Esophagus mucosa (tissue), 1 donor: ENCODE results near the gene TALDO1. TPM values are rescaled to one million over a fixed set of nuclear protein-coding genes. Genes with fewer than 3 reads are reported as not detected.
A peak's percentile ranks its signal among the peaks of the same experiment; 100 is the strongest.

ENCODE experiments used
- ATAC-seq: fragments of 200-7000 bp; cut with Tn5 transposase; one replicate; pipeline ENCODE4 v1.9.1; 2020
- total RNA-seq: library from RNA; stranded (reverse); gene quantifications from one replicate; pipeline ENCODE4 v1.2.4, GENCODE V29; 2023
- donor health status: DM: yes; HTN: yes; CAD: no.

TALDO1 gene
- total RNA-seq: 263 TPM

DNA sequence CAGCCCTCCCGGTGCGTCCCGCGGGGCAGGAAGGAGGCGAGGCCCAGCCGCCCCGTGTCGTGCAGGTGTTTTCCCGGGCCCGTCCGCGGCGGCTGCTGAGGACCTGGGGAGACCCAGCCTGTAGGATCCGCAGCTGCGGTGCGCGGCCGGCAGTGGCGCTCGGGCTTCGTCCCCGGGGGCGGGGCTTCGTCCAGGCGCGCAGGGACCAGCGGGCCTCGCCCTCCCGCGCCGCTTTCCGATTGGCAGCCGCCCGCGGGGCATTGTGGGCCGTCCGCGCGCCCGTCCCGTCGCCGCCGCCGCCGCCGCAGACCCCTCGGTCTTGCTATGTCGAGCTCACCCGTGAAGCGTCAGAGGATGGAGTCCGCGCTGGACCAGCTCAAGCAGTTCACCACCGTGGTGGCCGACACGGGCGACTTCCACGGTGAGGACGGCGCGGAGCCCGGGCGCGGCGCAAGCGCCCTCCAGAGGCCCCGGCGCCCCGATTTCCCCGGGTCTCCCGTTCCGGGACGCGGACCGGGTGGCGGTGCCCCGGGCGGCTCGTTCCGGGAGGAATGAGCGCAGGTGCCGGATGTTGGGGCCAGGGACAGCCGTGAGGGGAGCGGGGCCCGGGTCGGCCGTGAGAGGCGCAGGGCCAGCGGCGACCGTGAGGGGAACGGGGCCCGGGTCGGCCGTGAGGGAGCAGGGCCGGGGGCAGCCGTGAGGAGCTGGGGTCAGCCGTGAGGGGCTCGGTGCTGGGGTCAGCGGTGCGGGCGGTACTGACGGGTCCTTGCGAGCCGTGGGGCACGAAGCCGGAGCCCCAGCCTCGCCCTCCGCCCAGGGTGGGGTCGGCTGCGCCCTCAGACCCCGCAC is at the start of gene TALDO1:
TALDO1 (plus strand) TSS at position 307 of the 849 bp plus-strand sequence; CDS start at position 325, 18 bp downstream.
- ATAC-seq: peak; percentile 90

DNA sequence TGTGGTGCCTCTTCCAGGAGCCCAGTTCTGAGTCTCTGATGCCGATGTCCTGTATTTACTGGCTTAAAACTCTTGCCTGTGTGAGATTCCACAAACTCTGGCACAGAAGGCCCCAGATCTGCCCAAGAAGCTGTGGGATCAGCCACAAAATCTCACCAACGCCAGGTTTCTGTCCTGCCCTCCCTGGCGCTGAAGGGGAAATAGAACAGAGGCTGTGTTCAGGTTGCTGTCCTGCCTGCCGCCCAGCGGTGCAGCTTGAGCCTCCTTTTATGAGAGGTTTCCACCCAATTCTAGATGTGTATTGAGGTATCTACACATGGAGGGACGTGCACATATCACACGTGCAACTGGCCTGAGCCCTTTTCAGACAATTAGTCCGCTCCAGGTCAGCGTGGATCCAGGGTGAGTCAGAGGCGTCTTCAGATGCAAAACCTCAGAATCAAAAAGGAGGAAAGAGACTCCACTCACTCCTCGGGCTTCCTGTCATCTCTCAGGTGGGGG is 49.4 kb upstream of the TALDO1 start:
- ATAC-seq: no peak

DNA sequence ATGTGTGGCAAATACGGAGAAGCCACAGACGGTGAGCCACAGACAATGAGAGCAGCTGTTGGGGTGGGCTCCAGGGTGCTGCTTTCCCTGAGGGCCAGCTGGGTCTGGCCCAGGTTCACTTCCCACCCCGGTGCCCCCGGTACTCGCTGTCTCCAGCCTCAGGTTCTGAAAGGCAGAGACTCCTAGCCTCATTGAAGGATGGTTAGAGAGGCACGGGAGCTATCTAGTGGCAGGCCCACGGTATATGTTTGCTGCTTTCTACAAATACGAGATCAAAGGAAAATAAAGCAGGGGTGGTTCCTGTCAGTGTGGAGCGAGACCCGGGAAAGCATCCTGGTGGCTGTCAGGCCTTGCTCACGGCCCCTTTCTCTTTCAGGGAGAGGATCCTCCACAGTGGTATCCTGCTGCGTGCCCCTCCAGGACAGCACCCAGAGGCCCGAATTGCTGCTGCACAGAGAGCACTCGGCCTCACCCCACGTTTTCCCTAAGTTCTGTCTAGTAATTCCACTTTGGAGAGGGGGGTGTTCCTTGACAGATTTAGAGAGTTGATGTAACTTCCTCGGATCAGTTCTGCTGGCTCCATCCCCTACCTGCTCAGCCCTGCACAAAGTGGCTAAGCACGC is 48.7 kb upstream of the TALDO1 start:
- no peak for ATAC-seq

DNA sequence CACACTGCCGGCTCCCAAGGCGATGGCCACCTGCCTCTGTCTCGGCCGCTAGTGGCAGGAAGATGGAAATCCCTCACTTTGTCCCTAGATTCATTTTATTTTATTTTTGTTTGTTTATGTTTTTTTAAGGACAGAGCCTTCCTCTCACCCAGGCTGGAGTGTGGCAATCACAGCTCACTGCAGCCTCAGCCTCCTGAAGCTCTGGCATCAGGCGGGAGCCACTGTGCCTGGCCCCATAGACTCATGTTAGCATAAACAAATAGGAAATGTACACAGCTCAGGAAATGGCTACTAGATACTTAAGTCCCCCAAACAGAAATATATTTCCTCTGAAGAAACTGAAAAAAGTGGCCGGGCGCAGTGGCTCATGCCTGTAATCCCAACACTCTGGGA is 48.2 kb upstream of the TALDO1 start:
- no peak for ATAC-seq

DNA sequence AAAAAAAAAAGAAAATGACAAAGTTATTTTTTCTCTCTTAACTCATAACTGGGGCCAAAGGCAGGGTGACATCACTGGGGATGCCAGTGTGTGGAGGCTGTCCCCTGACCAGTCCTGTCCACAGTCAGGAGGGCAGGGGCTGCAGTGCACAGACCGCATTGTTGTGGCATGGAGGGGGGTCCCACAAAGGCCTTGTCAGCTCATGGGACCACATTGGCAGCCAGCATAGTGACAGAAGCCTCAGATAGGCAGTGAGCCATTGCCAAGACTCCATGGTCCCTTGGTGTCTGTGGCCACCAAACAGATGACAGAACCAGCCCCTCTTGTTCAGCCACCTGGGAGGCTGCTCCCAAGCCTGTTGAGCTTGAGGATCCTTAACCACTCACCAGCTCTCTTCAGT is 47.5 kb upstream of the TALDO1 start:
- ATAC-seq: no peak

DNA sequence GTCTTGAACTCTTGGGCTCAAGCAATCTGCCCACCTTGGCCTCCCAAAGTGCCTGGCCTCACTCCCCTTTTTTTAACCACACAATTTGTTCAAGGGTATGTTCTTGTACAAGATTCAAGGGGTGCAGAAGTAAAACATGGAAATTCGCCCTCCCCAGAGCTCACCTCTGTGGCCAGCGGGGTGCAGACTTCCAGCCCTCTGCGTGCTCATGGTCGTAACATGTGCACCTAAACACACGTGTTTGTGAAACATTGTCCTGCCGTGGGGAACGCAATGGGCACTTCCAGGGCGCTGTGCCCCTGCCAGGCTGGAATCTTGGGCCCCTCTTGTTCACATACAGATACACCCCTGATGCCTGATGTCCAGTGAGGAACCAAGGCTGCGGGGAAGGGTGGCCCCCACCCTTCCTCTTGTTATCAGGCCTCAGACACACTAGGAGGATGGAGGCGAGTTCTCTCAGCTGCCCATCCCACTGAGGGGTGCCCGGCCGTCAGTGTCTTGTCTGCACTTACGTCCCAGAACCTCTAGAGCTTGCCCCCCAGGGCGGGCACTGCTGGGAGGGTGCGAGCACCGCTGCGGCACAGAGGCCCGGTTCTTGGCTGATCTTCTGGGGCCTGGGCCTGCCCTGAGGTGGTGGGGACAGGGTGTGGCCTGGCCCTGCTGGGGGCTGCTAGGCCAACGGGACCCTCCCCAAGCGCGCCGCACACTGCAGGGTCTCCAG is 45.4 kb upstream of the TALDO1 start:
- ATAC-seq: no peak

DNA sequence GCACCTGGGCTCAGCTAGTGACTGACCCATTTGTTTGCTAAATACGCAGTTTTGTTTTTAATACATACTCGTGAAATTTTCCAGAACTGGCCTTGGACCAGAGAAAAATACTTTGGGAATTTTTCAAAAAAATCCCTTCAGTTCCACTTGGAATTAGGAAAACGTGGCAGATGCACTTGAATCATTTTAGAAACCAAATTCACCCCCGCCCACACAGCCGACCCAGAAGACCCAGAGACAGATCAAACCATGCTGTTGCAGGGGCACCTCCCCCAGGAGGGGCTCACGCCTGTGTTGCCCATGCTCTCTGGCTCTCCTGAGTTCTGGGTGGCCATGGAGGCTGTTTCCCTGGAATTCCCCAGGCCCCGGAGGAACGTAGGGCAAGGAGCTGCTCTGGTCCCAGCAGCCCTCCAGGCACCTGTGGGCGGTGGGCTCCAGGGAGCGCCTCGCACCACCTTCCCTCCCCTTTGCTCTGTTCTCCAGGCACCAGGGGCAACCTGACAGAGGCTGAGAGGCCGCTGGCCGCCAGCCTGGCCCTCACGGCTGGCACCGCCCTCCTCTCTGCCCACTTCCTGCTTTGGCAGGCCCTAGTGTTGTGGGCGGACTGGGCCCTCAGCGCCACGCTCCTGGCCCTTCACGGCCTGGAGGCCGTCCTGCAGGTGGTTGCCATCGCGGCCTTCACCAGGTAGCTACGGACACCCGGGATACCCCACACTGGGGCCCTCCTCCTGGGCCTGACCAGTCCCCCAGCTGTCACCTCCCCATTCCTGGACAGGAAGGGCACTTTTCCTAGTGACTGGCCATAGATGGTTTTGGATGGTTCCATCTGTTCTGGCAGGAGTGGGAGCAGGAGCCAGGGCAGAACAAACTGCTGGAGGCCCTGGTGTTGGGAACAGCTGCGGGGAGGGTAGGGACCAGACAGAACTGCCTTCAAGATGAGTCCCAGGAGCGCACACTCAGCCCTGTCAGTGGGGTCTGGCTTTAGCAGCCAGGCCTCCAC is 44.5 kb upstream of the TALDO1 start:
- no peak for ATAC-seq

DNA sequence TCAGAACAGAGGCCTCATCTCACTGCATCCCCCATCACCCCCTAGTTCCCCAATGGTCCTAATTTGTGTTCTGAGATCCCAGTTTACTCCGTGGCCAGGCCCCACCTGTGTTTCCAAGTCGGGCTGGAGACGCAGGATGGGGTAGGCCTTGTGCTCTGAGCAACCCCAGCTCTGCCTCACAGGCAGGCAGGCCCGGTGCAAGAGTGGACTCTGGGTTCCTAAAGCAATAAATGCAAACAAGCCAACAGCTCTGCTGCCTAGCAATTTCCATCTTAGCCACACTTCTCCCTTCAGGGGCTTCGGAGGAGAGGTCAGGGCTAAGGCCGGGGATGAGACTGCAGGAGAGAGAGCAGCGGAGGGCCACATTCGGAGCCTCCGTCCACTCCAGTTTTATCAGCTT is 43.8 kb upstream of the TALDO1 start:
- no peak for ATAC-seq

DNA sequence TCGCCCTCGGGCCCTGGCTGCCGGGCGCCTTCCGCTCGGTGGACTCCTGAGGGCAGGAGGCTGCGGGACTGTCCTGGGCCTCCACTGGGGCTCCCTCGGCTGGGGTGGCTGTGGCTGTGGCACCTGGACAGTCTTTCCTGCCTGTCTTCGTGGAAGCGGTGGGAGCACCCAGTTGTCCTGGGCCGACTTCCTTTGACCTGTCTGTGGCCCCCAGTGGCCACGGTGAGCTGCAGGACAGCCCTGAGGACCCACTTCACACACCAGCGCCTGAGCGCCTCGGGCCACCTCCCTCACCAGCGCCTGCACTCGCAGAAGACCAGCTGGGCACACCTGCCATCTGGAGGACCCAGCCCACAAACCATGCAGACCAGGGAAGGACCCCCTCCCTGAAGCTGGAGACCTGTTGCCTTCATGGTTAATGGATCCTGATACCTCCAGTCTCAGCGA is 43.0 kb upstream of the TALDO1 start:
- ATAC-seq: no peak

DNA sequence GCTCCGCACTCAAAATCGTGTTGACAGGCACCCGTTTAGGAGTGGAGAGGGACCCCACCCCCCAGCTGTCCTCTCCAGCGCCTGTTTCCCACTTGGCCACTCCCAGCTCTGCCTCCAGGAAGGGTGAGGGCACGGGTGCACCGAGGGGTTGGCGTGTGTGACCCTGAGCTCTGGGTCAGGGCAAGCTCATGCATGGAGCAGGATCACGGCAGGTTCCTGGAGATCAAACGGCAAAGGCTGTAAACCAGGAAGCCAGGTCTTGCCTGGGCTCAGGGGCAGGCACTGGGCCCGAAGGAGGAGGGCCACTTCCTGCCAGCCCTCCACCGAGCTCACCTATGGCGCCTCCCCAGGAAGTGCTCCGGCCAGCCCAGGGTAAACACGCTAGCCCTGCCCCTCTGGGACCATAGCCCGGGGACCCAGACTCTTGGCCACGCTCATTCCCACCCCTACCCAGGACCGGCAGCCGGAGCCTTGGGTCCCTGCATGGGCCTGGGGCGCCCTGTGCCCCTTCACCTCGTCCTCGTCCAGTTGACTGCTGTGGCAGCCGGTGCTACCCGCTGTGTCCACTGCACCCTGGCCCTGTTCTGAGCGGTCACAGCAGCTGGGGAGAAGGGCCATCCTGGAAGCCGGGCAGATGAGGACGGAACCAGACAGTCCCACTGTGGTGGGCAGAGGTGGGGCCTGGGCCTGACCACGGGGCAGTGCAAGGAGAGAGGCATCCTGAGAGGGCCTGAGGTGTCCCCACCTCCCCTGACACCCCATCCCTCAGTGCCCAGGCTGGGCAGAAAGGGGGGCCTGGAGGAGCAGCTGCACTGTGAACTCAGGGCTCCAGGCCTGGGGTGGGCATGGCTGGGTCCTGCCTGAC is 42.3 kb upstream of the TALDO1 start:
- ATAC-seq: peak; percentile 66

DNA sequence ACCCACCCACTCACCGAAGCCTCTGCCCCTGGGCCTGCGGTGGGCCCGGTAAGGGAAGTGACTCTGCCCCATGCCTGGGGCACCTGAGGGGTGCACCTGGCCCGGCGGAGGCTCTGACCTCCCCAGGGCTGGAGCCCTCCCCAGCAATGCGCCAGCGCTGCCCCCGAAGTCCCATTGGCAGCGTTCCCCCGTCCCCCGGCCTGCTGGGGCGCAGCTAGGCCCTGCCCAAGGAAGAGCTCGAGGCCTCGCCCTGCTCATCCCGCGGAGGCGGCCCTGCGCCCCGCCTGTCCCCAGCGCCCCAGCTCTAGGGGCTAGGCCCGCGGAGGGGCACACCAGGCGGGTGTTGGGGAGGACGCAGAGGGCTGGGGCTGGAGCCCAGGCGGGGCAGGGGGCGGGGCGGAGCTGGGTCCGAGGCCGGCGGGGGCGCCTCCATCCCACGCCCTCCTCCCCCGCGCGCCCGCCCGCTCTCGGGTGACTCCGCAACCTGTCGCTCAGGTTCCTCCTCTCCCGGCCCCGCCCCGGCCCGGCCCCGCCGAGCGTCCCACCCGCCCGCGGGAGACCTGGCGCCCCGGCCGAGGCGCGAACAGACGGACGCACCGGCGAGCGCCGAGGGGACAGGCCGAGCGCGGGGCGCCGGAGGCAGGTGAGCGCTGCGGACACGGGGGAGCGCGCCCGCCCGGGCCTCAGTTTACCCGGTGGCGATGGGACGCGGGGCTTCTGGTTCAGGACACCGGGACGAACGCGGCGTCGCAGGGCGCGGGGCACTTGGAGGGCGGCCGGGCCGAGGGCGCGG is 41.4 kb upstream of the TALDO1 start, which contains the start of gene EPS8L2:
EPS8L2 (plus strand) TSS at position 586 of the 793 bp plus-strand sequence. CDS start 3,177 bp downstream, outside the sequence.
- peak; percentile 70 for ATAC-seq

DNA sequence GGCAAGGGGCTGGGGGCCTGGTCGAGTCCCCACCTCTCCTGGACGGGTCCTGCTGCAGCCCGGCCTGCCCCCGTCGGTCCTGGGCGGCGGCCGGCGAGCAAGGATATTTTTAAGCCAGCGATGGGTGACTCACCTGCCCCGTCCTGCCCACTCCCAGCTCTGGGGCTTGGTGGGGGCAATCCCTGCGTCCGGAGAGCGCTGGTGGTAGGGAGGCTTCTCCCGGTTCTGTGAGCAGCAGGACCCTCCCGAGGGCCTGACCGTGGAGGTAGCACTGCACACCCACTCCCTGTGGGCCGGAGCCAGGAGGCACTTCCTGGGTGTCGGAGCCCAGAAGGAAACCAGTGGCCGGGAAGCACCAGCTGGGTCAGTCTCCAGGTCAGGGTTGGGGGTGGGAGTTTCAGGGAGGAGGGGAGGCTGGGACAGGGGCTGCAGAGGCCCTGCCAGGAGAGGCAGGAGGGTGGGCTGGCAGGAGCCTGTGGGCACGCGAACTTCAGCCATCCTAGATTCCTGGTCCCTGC is 40.8 kb upstream of the TALDO1 start:
- peak; percentile 38 for ATAC-seq

DNA sequence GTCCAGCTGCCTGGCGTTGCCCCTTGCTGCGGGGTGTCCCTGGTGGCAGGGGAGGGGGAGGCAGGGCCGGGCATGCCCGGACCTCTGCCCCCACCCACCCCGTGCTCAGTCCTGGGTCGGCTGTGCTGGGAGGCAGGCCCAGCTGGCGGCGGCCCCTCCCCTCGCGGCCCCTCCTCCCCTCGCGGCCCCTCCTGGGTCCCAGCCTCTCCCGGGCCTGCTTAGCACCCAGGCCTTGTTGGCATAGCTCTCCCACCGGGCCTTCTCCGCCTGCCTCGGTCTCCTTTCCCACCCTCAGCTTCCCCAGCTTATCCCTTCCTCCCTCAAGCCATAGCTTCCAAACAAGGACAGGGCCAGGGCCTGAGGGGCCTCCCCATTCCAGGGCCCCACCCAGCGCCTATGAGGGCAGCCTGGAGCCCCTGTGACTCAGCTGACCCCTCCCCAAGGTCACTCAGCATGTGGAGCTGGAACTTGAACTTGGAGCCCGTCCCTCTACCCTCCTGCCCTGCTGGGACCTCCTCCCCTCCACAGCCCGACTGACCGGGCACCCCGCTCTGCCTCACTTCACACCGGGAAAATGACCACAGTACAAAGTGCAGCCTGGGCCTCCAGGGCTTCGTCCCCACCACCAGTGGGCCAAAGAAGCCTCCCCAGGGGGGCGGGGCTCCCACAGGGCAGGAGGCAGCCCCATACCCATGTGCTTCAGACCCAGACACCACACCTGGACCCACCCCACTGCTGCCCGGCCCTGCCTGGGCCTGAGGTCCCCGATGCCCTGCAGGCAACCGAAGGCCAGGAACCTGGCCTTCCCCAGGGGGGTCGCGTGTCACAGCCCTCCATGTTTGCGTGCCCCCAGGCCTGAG is 40.1 kb upstream of the TALDO1 start:
- ATAC-seq: peak; percentile 38

DNA sequence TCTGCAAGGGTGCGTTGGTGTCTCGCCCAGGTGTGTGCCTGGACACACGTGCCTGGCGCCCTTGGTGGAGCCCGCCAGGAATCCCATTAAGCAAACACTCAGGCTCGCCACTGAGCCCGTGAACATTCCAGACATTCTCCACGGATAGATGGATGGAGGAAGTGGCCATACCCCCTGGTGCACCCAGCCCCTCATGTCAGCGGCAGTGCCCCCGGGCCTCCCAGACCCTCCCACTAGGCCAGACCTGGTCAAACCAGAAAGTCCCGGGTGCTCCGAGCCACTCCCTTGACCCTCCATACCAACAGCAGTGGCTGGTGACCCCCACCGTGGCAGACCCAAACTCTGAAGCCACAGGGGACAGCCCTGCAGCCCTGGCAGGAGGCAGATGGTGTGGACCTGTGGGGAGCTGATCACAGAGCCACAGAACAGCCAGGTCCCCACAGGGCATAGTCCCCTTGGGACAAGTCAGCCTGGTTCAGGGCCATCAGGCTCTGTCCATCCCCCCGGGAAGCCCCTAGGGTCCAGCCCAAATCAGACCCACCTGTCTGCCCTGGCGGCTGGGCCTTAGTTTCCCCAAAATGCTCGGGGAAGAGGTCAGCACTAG is 39.3 kb upstream of the TALDO1 start:
- ATAC-seq: no peak

DNA sequence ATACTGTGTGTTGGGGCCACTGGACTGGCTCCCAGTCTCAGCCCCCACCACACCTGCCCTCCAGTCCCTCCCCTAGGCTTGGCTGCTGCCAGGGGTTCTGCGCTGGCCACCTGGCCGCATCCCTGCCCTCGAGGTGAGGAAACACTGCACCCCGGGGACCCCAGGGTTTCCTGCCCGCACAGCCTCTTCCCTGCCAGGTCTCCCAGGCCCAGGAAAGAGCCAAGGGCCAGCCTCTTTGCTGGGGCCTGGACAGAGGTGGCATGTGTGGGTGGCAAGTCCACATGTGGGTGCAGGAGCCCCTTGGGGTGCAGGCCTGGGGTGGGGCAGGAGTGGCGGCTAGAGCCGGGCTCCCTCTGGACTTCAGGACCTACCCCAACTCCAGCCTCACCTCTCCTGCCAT is 38.8 kb upstream of the TALDO1 start:
- ATAC-seq: no peak

DNA sequence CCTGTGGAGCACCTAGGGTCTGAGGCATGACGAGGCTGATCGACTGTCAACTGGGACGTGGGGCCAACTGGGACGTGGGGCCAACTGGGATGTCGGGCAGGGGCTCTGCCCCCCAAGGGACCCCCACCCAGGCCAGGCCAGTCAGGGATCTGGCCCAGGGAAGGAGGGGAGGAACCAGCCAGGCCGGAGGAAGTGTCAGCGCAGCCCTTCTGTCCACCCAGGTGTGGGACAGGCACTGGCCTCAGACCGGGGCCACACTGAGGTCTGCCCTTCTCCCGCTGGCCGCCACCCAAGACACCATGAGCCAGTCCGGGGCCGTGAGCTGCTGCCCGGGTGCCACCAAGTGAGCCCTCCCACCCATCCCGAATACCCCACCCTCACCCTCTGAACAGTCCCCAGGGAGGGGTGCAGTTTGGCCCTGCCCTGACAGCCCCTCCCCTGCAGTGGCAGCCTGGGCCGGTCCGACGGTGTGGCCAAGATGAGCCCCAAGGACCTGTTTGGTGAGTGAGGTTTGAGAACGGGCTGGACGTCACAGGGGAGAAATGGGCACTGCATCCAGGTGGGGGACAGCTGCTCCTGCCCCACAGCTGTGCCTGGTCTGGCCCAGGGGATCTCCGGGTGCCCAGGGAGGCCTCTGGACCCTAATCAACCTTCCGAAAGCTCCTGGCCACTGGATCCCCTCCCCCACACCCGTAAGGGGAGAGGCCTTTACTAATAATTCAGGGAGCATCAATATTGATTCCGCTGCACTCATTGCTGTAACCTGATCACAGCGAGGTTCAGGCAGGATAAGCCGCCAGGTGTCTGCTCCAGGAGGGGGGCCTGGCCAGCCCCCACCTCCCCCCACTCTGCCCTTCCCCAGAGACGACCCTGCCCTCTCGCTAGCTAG is 37.9 kb upstream of the TALDO1 start:
- no peak for ATAC-seq

DNA sequence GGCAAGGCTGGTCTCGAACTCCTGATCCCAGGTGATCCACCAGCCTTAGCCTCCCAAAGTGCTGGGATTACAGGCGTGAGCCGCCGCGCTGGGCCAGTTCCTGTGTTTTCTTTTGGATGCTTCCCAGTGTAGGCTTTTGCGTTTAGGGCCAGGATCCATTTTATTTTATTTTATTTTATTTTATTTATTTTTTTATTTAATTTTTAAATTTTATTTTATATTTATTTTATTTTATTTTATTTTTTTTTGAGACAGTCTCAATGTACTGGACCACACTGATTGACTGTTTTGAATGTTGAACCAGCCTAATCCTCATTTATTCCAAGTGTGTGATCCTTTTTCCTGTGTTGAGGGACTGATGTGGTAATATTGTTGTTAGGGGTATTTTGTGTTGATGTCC is 32.8 kb upstream of the TALDO1 start:
- ATAC-seq: no peak
